GM18951 (cell line): ENCODE results near the gene JAK1.

ENCODE experiments used
- POLR2A ChIP-seq: IDR thresholded peaks from 4 replicates; pipeline ENCODE4 v1.6.1; 2011; ENCODE audit warnings: mild to moderate bottlenecking; ENCODE audit not compliant: insufficient read length, insufficient read depth; ENCODE audit errors: extremely low read depth
- in situ Hi-C: fragments of 300-500 bp; cut with MboI; formaldehyde crosslinking; loops from one replicate; pipeline ENCODE4 v1.12.0; 2022; ENCODE audit warnings: low sequenced_read_pairs, mixed read lengths, inconsistent platforms; ENCODE audit not compliant: unreplicated experiment

Gene JAK1

DNA sequence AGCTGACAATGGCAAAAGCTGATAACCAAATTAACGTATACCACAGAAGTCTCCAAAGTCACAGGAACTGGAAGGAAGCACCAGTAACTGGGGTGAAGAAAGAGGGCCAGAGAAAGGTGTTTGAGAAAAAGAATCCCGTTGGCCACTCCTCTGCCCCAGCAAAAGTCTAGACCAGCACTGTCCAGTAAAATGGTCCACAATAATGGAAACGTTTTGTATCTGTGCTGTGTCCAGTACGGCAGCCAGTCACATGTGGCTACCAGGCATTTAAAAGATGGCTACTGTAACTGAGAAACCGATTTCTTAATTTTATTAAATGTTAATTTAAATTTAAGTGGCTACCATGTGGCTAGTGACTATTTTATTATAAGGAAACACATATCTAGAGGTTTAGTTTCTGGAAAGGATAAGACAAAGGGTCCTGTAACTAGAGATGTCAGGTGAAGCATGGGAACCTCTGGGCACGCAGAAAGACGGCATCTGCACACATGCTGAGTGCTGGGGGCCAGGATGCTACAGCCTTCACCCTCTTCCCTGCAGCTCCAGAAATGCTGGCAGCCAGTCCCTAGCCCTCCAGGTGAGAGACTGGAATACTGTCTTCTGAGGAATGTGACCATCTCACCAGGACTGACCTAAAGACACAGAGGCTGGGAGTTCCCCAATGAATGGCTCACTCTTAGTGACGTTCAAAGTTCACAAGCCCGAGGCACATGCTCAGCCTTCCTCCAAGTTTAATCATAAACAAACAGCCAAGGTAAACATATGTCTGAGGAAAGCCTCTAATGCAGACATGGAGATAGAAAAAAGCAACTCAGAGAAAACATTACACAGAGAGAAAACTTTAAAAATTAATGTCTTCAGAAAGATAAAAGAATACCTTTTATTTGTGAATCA lies 50.7 kb downstream of the JAK1 start:
- in situ Hi-C loops, result no loop called here
- no peak for TF ChIP-seq POLR2A

DNA sequence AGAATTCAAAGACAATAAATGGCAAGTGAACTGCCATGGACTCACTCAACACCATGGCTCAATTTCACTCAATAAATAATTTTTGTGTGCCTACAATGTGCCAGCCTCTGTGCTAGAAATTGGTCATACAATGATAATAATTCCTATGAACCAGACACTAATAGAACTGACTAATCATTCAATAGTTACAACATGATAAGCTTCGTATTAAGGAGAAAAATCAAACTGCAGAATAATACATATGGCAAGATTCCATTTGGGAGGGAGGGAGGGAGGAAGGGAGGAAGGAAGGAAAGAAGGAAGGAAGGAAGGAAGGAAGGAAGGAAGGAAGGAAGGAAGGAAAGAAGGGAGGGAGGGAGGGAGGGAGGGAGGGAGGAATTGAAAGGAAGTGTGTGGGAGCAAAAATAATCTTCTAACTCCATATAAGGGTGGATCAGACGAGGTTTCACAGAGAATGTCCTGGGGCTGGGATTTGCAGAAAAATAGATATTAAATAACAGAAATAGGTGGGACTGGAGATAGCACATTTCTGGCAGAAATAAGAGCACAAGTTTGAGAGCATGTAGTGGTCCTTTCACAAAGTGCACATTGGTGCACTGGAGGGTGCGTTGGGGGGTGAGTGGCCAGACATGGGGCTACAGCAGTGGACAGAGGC lies 52.9 kb downstream of the JAK1 start:
- in situ Hi-C loops, result no loop called here
- no peak for TF ChIP-seq POLR2A

DNA sequence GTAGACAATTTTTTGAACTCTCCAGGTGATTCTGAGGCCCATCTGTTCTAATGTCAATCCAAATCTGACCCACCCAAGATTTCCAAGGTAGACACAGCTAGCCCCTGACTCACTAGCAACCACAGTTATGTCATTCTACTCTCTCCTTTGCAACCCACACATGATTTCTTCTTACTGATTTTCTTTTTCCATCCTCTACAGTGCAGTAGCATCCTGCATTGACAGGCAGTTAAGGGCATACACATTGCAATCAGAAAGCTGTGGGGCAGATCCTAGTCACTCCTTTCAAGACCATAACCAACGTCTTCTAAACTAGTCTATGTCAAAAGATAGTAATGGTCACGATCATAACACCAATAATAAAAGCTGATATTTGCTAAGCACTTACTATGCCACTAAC lies 54.2 kb downstream of the JAK1 start:
- in situ Hi-C loops, result no loop called here
- TF ChIP-seq POLR2A, result no peak

DNA sequence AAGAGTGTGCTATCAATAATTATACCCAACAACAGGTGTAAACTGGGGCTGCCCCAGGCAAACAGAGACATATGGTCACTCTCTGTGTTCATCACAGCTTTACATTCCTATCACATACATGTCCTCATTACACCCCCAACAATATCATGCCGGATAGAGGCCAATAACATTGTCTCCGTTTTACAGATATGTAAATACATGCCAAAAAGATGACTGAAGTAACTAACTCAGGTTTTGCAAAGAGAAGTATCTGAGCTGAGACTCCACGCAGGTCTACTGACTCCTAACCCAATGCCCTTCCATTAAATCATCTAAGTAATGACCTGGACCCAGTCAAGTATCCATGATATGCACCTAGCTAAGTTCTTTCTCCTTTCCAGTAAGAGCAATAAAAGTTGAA lies 55.0 kb downstream of the JAK1 start:
- in situ Hi-C loops, result no loop called here
- no peak for TF ChIP-seq POLR2A

DNA sequence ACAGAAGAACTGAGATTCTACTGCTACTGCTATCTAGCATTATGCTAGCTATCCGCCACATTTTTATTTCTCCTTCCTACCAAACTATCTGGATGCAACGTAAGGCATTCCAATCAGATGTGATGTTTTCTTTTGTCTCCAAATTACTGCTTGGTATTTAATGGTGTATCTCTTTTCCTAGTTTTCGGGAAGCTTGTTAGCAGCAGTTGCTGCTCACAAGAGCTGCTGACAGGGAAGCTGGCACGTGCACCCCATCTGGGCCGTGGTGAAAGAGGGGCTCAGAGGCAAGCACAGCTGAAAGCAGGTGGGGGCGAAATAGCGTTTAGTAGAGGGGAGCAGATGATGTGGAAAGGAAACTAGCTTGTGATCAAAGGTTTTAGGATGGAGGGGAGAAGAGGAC lies 57.3 kb downstream of the JAK1 start:
- in situ Hi-C loops, result no loop called here

DNA sequence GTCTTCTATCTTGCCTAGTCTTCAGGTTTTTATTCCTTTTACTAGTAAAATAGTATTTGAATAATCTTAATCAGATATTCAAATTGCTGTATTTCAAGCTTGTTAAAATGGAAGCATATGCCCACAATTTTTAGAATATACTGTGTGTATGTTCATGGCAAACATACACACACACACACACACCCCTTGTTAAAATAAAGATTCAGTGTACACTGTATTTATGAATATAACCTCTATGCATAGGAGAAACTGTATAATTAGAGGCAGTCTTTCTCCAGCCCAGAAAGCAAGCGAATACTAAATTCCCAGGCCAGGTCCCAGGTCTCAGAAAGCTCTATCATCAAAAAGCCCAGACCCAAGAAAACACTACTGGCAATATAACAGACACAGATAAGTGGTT lies 57.8 kb downstream of the JAK1 start:
- in situ Hi-C loops, result no loop called here

More for the DNA sequence above, 57.3 kb downstream of the JAK1 start:
- TF ChIP-seq POLR2A, result no peak

DNA sequence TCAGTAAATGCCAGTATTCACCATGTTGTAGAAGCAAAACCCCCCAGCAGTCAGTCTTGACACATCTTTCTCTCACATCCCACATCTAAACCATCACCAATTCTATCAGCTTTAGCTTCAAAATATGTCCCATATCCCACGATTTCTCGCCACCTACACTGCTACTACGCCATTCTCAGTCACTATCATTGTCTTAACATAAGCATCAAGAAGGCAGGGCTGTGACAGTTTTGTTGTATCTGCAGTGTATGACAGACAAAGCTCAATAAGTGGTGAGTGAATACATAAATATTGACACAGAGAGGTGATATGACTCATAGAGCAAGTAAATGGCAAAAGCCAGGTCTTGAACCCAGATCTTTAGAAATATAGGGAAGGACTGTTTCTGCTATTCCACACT lies 59.9 kb downstream of the JAK1 start:
- in situ Hi-C loops, result no loop called here
- TF ChIP-seq POLR2A, result no peak

More for the DNA sequence above, 57.8 kb downstream of the JAK1 start:
- no peak for TF ChIP-seq POLR2A

DNA sequence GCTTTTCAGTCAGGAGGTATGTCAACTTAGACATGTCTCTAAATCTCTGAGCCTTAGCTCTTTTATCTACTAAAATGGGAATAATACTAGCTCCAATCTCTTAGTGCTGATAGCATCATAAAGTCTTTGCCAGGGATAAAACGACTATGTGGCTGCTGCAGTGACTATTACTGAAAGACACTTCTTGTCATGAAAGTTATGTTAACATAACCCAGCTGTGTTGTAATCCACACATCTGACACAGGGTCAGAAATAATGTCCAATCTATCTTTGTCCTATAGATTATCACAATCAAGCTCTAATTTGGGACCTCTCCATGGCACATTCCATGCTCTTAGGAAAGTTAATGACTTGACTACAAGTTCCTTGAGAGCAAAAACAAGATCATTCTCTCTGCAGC lies 62.8 kb downstream of the JAK1 start:
- no peak for TF ChIP-seq POLR2A
- in situ Hi-C loops, result no loop called here

DNA sequence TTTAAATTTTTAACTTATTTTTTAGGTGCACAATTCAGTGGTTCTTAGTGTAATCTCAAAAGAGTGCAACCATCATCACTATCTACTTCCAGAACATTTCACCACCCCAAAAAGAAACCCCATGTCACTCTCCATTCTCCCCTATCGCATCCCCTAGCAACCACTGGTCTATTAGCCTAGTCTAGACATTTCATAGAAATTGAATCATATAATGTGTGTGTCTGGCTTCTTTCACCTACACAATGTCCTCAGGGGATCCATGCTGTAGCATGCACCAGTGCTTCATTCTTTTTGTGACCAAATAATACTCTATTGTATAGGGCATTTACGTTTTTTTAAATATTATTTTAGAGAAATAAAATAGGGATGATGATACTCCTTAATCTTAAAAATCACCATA lies 64.7 kb downstream of the JAK1 start:
- in situ Hi-C loops, result no loop called here

DNA sequence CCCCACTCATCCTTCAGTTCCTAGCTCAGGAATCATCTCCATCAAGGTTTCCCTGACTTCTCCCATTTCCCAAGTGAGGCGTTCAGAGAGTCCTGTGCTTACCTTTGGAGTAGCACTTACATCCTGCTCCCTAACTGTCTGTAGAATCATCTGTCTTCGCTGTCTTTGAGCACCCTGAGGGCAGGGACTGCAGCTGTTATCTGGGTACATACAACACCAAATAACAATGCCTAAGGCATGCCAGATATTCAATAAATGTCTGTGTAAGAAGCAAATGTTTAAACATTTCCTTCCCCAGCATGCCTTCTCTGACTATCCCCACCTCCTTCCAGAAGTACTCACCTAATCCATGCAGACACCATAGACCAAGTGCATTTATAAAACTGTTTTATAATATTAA lies 65.4 kb downstream of the JAK1 start:
- TF ChIP-seq POLR2A, result no peak
- in situ Hi-C loops, result no loop called here

More for the DNA sequence above, 64.7 kb downstream of the JAK1 start:
- no peak for TF ChIP-seq POLR2A

DNA sequence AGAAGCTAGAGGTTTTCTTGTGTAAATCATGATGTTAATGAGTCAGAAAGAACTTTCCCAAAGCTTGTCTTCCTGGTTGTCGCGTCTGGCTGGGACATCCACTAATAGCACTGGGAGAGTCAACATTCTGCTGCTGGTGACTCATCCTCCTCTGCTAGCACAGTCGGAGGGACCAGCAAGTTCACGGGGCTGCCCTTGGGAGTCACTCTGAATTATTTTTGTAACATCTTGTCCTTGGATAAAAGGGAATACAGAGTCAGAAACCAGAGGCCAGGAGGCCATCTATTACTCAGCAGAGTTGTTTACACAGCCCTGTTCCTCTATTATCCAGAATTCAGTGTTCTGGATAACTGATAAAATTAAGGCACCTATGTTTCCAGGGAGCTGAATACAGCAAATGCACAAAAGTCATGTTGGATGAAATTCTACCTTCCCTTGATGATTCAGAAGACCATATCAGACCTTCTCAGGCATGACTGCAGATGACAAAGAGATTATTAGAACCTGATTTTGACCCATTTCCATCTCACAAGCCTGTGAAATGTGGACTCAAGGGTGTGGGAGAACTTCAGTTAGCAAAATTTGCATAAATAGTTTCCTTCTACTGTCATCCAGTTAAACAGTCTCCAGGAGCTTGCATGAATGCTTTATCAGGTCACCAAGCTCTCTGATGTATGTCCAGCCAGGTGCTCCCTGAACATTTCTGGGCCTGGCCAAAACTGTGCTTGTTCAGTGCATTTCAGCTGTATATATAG lies 68.1 kb downstream of the JAK1 start:
- no peak for TF ChIP-seq POLR2A
- in situ Hi-C loops, result no loop called here

DNA sequence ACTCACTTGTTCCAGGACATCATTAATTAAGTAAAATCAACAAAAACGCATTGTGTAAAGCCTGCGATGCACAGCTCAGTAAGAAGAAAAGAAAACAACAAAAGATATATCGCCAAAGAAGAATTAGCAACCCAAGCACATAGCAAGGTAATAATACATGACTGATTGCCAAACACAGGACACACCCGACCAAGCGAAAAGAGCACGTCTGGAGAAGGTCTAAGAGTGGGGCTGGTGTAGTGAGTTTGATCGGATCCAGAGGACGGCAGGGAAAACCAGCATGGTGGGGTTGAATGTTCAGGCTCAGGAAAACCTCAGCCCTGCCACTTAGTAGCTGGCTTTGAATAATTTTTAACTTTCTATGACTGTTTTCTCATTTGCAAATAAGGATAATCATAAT lies 69.8 kb downstream of the JAK1 start:
- no peak for TF ChIP-seq POLR2A
- in situ Hi-C loops, result no loop called here

DNA sequence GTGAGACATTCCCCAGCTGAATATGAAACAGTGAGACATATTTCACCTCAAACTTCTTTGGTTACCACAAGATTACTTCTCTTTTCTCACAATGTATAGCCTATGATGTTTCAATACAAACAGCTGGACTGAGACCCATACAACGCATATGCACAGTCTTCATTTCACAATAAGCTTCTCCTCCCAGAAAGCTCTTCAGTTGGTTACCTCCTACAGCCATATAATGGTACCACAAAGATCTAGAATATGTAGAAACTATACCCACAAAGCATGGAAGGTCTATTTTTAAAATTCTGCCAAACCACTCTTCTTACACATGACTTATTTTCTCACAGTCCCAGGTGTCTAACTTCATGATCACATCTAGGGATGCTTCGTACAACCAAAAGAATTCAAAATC lies 70.8 kb downstream of the JAK1 start:
- no peak for TF ChIP-seq POLR2A
- in situ Hi-C loops, result no loop called here
